K562 (cell line): ENCODE data around the gene HPN. TPM values are rescaled to one million over a fixed set of nuclear protein-coding genes. Genes with fewer than 3 reads are reported as not detected.

Experiments
- AFF4 ChIP-seq: sonication (generic); formaldehyde crosslinking; IDR thresholded peaks from 2 replicates; pipeline ENCODE4 v1.8.0; 2023; ENCODE audit warnings: mild to moderate bottlenecking, missing genetic modification reagents
- CBFA2T2 ChIP-seq: fragments of 450-650 bp; conservative IDR thresholded peaks from 2 replicates; pipeline ENCODE4 v1.6.1; 2017; ENCODE audit warnings: mild to moderate bottlenecking
- FOXM1 ChIP-seq, 2 experiments: fragments of 450-650 bp in 1 of 2; sonication (generic) in 1 of 2; formaldehyde crosslinking in 1 of 2; IDR thresholded peaks; 2 replicates each; pipeline versions ENCODE4 v1.6.1 to v1.9.0; 2017 to 2022; ENCODE audit warnings: low read depth in 2 of 2, mild to moderate bottlenecking in 2 of 2, missing genetic modification reagents in 1 of 2, moderate library complexity in 1 of 2
- JUND ChIP-seq, 2 experiments: IDR thresholded peaks; 2 replicates in 1 of 2; 3 replicates in 1 of 2; pipeline ENCODE4 v1.6.1; 2011; ENCODE audit warnings: borderline replicate concordance in 2 of 2, low read depth in 2 of 2, low read length in 2 of 2, improper control_type of control experiment in 1 of 2, missing biosample characterization in 1 of 2, missing genetic modification characterization in 1 of 2, missing genetic modification reagents in 1 of 2
- MTA2 ChIP-seq: fragments of 450-650 bp; IDR thresholded peaks from 2 replicates; pipeline ENCODE4 v1.6.1; 2016; ENCODE audit warnings: low read depth
- NELFE ChIP-seq: IDR thresholded peaks from 2 replicates; pipeline ENCODE4 v1.6.1; 2011; ENCODE audit warnings: mild to moderate bottlenecking; ENCODE audit not compliant: insufficient read depth, insufficient read length
- RCOR1 ChIP-seq, 2 experiments: IDR thresholded peaks; 2 replicates each; pipeline ENCODE4 v1.6.1; 2012; ENCODE audit warnings: low read depth in 2 of 2, low read length in 2 of 2, borderline replicate concordance in 1 of 2, improper control_type of control experiment in 1 of 2
- SMARCE1 ChIP-seq: fragments of 450-650 bp; IDR thresholded peaks from 2 replicates; pipeline ENCODE4 v1.7.1; 2016; ENCODE audit warnings: mild to moderate bottlenecking
- TSC22D4 ChIP-seq: fragments of 450-650 bp; IDR thresholded peaks from 2 replicates; pipeline ENCODE4 v1.6.1; 2016; ENCODE audit warnings: missing genetic modification characterization, missing biosample characterization, control low read depth
- XRCC4 ChIP-seq: IDR thresholded peaks from one replicate; pipeline ENCODE4 v1.6.1; 2011; ENCODE audit not compliant: insufficient read depth, insufficient read length; ENCODE audit errors: extremely low read depth
- ZFPM2 ChIP-seq: fragments of 250-450 bp; sonication (Bioruptor Pico); IDR thresholded peaks from 2 replicates; pipeline ENCODE4 v1.5.1; 2022; ENCODE audit warnings: mild to moderate bottlenecking
- ZNF140 ChIP-seq: fragments of 250-450 bp; sonication (Bioruptor Pico); IDR thresholded peaks from 2 replicates; pipeline ENCODE4 v1.8.0; 2021; ENCODE audit warnings: moderate library complexity, mild to moderate bottlenecking, inconsistent platforms
- ZNF212 ChIP-seq: fragments of 450-650 bp; formaldehyde crosslinking; IDR thresholded peaks from 2 replicates; pipeline ENCODE4 v1.4.0; 2020; ENCODE audit warnings: mild to moderate bottlenecking
- ZNF316 ChIP-seq: fragments of 450-650 bp; IDR thresholded peaks from 2 replicates; pipeline ENCODE4 v1.6.1; 2016
- polyA plus RNA-seq, 8 experiments: library from polyadenylated mRNA; depleted of rRNA in 4 of 8; stranded (reverse) in 5 of 8; unstranded in 3 of 8; fragments of >200 nt; fragmentation: Nextera tagmentation in 2 of 8; fragmentation: Illumina TruSeq in 1 of 8; extraction: Ambion mirVana in 2 of 8; extraction: Trizol in 1 of 8; gene quantifications; 2 replicates each; pipeline versions ENCODE4 v1.2.1 to v1.2.3, GENCODE V29; 2011 to 2014; ENCODE audit warnings: inconsistent platforms in 1 of 8, missing spikeins in 1 of 8
- total RNA-seq, 7 experiments: library from RNA; depleted of rRNA in 6 of 7; stranded (reverse); fragments of >200 nt in 6 of 7; fragmentation: Illumina TruSeq in 2 of 7; extraction: Trizol in 2 of 7; gene quantifications; 2 replicates each; pipeline versions ENCODE4 v1.2.1 to v1.2.3, GENCODE V29; 2011 to 2021; ENCODE audit warnings: low replicate concordance in 1 of 7
- TF ChIP-seq, protein P1 (sequence below), 2 experiments: fragments of 450-650 bp; IDR thresholded peaks; 2 replicates each; pipeline ENCODE4 v1.6.1; 2016; ENCODE audit warnings: mild to moderate bottlenecking in 2 of 2, borderline replicate concordance in 1 of 2, low read depth in 1 of 2, moderate library complexity in 1 of 2

Gene HPN
- total and polyA plus RNA-seq, 9 of the 15 experiments (the other 6 are each of a cell fraction or from before 2014, with no cell fraction given) = 0.10 to 0.20 TPM; not detected in 7

- TF ChIP-seq, protein P1, sequence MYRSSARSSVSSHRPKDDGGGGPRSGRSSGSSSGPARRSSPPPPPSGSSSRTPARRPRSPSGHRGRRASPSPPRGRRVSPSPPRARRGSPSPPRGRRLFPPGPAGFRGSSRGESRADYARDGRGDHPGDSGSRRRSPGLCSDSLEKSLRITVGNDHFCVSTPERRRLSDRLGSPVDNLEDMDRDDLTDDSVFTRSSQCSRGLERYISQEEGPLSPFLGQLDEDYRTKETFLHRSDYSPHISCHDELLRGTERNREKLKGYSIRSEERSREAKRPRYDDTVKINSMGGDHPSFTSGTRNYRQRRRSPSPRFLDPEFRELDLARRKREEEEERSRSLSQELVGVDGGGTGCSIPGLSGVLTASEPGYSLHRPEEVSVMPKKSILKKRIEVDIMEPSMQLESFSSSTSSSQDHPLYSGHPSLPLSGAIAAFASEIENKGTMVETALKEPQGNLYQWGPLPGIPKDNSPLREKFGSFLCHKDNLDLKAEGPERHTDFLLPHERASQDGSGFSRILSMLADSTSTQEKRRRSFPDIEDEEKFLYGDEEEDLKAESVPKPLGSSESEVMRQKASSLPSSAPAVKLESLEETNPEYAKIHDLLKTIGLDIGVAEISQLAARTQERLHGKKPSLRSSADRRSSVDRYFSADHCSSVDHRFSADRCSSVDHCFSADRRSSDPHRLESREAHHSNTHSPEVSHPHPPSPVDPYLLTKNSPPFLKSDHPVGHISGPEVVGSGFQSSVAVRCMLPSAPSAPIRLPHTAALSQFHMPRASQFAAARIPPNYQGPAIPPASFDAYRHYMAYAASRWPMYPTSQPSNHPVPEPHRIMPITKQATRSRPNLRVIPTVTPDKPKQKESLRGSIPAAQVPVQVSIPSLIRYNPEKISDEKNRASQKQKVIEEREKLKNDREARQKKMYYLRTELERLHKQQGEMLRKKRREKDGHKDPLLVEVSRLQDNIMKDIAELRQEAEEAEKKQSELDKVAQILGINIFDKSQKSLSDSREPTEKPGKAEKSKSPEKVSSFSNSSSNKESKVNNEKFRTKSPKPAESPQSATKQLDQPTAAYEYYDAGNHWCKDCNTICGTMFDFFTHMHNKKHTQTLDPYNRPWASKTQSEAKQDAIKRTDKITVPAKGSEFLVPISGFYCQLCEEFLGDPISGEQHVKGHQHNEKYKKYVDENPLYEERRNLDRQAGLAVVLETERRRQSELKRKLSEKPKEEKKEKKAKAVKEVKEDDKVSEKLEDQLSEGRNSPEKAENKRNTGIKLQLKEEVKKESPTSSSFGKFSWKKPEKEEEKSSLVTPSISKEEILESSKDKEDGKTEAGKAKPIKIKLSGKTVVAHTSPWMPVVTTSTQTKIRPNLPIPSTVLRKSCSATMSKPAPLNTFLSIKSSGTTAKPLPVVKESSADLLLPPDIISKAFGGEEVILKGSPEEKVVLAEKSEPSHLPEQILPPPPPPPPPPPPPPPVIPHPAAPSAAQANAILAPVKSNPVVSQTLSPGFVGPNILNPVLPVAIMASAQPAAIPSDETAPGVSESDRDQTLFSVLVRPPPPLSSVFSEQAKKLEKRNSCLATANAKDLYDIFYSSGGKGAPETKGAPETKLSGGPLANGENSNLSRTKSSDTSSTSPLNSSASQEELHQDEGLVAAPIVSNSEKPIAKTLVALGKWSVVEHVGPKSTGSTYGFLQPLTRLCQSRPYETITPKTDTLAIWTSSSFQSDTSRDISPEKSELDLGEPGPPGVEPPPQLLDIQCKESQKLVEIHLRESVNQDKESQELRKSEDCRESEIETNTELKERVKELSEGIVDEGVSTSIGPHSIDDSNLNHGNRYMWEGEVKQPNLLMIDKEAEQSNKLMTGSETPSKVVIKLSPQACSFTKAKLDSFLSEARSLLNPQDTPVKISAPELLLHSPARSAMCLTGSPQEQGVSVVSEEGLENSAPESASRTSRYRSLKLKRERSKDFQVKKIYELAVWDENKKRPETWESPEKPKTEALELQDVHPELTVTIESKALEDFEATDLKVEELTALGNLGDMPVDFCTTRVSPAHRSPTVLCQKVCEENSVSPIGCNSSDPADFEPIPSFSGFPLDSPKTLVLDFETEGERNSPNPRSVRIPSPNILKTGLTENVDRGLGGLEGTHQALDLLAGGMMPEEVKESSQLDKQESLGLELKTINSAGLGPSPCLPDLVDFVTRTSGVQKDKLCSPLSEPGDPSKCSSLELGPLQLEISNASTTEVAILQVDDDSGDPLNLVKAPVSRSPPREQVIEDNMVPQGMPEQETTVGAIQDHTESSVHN (IDR thresholded peaks at IDR 0.05; ENCODE audit: borderline replicate concordance in 1 of 2, low read depth in 1 of 2) = no peak
- TF ChIP-seq TSC22D4 (tag) = no peak
- no peak for TF ChIP-seq ZNF212 (CRISPR knock-in tag)
- peak; percentile 68; the same call in 1 of the 2 replicates for TF ChIP-seq SMARCE1
- TF ChIP-seq CBFA2T2 = peak; percentile 77
- TF ChIP-seq NELFE = no peak
- no peak for TF ChIP-seq ZNF316
- TF ChIP-seq ZNF140 = no peak
- TF ChIP-seq ZFPM2 (CRISPR knock-in tag) = no peak
- TF ChIP-seq MTA2 = peak; percentile 8; the same call in 1 of the 2 replicates
- TF ChIP-seq RCOR1 (IDR thresholded peaks at IDR 0.05; ENCODE audit: borderline replicate concordance in 1 of 2, low read depth in 2 of 2, low read length in 2 of 2) = peak; percentile 17 to 89; a peak in 2 of 4 replicates
- TF ChIP-seq JUND (IDR thresholded peaks at IDR 0.05; ENCODE audit: borderline replicate concordance, low read depth, low read length) = peak; percentile 50
- TF ChIP-seq JUND (tag; IDR thresholded peaks at IDR 0.05; ENCODE audit: borderline replicate concordance, low read depth, low read length) = peak; percentile 67; the same call in 1 of the 3 replicates
- TF ChIP-seq FOXM1 (IDR thresholded peaks at IDR 0.05; ENCODE audit: low read depth) = no peak
- TF ChIP-seq FOXM1 (CRISPR knock-in tag; IDR thresholded peaks at IDR 0.05; ENCODE audit: low read depth) = no peak
- TF ChIP-seq AFF4 (CRISPR knock-in tag) = peak; percentile 54; the same call in 1 of the 2 replicates
- TF ChIP-seq XRCC4 = no peak
Measured at GRCh38 chr19:35040826-35041547, 534 bp upstream of the HPN start (continued).
